Renal pelvis (tissue), 12 donors: ENCODE results near the gene FREM3. TPM values are rescaled to one million over a fixed set of nuclear protein-coding genes. Genes with fewer than 3 reads are reported as not detected.
"Not testable (repeated sequence)": the region's sequence is repeated elsewhere in the genome, so short reads cannot be mapped to it uniquely, and the experiment has no call there.

Source experiments
- DNase-seq: peaks from one replicate; pipeline ENCODE4 v3.0.0-alpha.2; 2013
- long read RNA-seq, 16 experiments: transcript quantifications; one replicate each; lab custom pipeline, GENCODE V29; 2026
- polyA plus RNA-seq, 3 donors: library from polyadenylated mRNA; unstranded; fragments of 120-200 nt; gene quantifications; one replicate each; pipeline ENCODE4 v1.2.1, GENCODE V29; 2013; ENCODE audit not compliant: insufficient read length in 3 of 3

Gene FREM3
- polyA plus RNA-seq: under 1 TPM; 0.07 to 0.19 (median 0.16) TPM
- long read RNA-seq, donor 1: 0 reads
- long read RNA-seq, donor 2: 0 reads
- long read RNA-seq, donor 3: 0 reads
- long read RNA-seq, donor 4: 0 reads
- long read RNA-seq, donor 5: 0 reads
- long read RNA-seq, donor 6: 0 reads
- long read RNA-seq, donor 7: 0 reads
- long read RNA-seq, donor 8: 0 reads
- long read RNA-seq, donor 9: 0 reads
- long read RNA-seq, donor 10: 0 reads
- long read RNA-seq, donor 11: 0 reads
- long read RNA-seq, donor 12: 0 reads
- long read RNA-seq, donor 13: 0 reads
- long read RNA-seq, donor 14: 0 reads
- long read RNA-seq, donor 15: 0 reads
- long read RNA-seq, donor 16: 0 reads

DNA sequence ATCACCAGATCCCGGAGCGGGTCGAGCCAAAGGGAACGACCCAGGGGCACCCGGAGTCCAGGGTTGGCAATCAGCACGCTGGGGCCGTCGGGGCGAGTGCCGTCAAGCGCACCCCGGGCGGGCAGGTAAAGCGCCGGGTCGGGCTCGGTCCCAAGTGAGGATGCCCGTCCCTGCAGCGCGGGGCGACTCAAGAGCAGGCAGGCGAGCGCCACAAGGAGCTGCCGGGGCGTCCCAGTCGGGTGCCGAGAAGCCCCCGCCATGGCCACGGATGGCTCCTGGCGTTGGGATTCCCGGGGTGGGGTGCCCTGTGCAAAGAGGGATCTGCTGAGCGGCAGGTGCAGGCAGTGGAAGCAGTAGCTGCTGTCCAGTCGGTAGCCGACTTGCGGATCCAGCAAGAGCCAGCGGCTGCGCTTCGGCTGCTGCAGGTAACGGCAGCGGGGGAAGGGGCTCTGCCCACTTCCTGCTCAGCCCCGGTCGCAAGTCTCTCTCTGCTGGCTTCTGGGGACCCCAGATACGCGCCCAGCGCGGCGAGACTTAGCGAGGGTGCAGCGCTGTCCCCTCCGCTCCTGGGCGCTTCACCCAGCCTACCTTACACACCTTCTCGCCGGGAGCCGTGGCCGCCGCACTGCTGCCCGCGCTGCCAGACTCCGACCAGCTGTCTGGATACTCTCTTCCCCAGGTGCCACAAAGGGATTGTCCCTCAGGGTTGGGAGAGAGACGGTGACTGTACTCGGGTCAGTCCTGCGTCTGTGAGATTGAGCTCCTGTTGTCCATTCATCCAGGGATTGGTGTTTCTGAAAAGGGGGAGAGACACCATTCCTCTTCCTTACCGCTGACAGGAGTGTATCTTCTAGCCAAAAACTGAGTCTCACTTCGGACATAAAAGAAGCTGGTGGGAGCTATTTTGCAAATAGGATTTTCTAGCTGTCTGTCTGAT lies at the start of gene FREM3:
TSS of gene FREM3 (minus strand) at position 260 of the 937 bp plus-strand sequence. CDS start at position 260, 0 bp downstream.
- peak; percentile 11 for DNase-seq

DNA sequence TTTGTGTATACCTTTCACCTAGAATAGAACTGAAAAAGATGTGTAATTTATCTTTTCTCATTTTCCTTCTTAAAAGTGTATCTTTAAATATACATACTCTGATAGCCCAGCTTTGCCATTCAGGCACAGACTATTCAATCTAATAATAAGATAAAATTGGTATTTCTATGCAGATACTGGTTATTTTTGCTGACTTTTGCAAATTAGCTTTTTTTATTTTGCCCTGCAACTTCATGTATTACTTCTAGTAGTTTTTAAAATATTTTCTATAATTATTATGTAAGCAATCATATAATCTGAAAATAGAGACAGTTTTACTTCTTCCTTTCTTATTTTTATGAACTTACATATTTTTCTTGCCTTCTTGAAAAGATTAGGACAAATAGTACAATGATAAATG lies 45.4 kb upstream of the FREM3 start:
- DNase-seq: no peak

DNA sequence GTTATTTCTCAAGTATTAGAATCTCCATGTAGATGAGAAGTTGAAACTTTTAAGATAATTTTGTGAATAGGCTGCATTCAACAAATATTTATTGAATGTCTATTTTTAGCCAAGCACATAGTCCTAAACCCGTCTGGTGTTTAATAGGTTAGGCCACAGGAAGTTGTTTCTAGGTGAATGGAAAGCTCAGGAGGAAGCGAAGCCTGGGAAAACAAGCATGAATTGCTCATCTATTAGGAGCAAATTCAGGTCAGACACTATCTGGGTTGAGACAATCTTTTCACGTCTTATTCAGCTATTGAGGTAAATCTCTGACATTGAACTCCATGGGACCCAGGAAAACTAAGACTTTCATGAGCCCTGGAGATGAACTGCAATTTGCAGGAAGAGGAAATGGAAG lies 43.1 kb upstream of the FREM3 start:
- DNase-seq: no peak

DNA sequence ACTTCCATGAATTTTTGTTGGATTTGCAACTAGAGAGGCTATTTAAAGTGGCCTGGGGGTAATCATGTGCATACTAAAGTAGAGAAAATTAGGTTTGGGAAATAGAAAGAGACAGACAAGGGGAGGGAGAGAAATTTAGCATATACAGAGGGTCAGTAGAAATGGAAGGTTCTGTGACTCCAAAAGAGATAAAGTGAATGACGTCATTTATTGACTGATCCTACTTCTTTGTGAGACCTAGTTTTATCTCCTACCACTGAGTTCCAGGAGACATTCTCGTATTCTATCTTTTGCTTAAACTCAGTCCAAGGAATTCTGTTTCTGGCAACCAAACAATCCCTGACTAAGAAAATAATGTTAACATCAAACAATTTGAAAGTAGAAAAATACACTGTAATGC lies 42.4 kb upstream of the FREM3 start:
- no peak for DNase-seq

DNA sequence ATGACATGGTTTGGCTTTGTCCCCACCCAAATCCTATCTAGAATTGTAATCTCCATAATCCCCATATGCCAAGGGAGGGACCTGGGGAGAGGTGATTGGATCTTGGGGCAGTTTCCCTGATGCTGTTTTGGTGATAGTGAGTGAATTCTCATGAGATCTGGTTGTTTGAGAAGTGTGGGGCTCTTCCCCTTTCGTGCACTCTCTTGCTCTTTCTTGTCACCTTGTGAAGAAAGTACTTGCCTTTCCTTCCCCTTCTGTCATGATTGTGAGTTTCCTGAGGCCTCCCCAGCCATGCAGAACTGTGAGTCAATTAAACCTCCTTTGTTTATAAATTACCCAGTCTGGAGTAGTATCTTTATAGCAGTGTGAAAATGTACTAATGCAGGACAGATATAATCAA lies 36.4 kb upstream of the FREM3 start:
- DNase-seq: no peak

DNA sequence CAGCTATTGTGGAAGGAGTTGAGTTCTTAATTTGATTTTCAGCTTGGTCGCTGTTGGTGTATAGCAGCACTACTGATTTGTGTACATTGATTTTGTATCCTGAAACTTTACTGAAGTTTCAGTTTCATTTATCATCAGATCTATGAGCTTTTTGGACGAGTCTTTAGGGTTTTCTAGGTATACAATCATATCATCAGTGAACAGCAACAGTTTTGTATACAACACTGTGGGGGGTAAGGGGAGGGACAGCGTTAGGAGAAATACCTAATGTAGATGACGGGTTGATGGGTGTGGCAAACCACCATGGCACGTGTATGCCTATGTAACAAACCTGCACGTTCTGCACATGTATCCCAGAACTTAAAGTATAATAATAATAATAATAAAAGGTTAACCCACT lies 35.6 kb upstream of the FREM3 start:
- DNase-seq: not testable (repeated sequence)

DNA sequence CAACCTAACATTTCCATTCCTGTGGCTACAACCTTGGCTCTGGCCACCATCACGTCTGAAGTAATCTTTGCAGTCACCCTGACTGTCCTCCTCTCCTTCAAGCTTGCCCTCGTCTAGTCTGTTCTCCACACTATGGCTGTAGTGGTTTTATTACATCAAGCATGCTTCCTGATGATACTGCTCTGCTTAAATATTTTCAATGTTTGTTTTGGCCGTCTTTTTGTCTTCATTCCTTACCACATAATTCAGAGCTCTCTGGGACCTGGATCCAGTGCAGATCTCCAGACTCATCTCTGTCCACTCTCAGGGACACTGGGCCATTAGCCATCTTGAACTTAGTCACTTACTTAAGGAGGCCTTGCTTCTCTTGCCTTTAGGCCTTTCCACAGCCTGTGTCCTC lies 27.7 kb upstream of the FREM3 start:
- no peak for DNase-seq

DNA sequence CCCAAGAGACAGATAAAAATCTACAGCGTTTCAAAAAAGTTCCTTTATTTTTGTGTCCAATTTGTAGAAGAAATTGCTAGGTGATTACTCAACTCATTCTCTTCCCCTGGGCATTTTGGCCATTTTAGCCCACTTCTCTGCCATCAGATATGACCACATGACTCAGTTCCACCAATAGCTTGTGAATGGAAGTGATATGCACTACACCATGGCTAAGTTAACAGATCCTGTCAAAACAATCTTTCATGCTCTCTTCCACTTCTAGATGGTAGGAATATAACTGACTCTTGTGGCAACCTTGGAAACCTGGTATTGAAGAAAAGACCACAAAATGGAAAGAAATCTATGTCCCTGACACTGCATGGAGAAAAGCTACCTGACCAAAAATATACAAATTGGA lies 26.2 kb upstream of the FREM3 start:
- no peak for DNase-seq

DNA sequence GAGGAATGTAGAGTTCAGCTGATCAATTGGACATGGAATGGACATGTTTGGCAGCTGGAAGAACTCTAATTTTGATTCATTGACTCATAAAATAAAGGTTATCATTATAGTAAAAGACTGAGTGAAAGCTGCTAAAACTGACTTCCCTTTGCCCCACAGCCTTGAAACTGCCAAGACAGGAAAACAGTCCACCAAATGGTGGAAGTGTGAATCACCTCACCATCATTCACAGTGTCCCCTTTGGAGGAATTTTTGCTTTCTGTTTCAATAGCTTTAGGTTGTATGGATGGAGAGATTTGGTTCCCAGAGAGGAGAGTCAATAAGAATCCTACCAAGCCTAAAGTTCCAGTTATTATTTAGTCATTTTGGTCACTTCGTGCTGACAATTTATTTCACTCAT lies 20.8 kb upstream of the FREM3 start:
- no peak for DNase-seq

DNA sequence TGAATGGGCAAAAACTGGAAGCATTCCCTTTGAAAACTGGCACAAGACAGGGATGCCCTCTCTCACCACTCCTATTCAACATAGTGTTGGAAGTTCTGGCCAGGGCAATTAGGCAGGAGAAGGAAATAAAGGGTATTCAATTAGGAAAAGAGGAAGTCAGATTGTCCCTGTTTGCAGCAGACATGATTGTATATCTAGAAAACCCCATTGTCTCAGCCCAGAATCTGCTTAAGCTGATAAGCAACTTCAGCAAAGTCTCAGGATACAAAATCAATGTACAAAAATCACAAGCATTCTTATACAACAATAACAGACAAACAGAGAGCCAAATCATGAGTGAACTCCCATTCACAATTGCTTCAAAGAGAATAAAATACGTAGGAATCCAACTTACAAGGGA lies 18.3 kb upstream of the FREM3 start:
- DNase-seq: not testable (repeated sequence)

DNA sequence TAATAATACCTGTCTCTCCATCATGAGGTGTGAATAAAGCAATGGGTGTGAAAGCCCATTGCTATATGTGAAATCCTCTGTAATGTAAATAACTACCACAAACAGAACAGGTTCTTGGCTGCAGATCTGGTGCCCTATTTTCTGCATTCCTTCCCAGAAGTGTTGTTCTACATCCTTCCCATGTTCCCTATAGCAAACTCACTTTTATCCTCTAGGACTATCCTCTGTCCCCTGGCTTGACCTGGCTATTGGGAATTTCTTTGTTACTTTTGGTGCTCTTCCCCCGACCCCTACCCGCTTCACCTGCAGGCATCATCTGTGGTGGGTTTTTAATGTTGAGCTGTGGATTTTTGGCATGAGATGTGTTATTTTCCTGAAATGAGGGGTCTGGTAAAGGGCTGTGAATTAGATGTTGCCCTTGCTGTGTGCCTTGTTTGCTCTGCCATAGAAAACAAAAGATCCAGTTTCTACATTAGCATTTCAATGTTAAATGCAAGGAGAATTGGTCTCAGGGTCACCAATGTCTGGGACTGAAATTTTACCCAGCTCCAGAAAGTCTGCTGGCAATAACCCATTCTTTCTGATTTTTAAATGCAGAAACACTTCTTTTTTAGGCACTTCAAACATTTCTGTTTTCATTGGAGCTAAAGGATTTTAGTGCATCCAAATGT lies 13.6 kb upstream of the FREM3 start:
- DNase-seq: no peak

DNA sequence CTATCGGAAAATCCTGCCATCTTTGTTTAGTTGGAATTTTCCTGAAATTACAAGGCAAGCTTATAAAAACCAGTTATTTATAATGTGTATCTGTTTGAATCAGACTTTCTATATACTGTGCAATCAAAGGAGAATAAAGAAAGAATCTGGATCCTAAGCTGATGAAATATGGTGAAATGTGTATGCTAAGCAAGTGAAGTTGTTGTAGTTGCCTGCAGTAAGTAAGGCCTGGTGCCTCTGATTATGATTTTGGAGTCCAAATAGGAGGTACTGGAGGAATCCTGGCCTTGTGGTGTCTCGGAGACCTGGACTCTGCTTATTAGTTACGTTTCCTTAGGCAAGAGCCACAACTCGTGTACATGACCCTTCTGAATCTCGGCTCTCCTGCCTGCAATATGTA lies 13.1 kb upstream of the FREM3 start:
- no peak for DNase-seq

DNA sequence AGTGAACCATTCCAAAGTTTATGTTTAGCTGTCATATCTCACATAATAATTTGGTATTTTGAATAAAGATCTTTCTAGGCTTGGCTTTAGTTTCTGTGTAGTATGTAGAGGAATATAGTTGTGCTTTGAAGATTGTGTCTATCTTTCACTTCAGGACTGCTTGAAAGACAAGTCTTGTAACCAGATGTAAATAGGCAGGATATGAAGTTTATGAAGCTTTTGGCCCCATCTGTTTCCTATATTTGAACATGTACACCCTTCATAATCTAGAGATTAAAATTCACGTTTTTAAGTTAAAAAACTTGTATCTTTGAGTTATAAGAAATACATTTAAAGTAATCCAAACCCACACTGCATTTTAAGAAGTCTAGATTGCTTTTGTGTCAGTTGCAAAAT lies 11.7 kb upstream of the FREM3 start:
- DNase-seq: no peak

DNA sequence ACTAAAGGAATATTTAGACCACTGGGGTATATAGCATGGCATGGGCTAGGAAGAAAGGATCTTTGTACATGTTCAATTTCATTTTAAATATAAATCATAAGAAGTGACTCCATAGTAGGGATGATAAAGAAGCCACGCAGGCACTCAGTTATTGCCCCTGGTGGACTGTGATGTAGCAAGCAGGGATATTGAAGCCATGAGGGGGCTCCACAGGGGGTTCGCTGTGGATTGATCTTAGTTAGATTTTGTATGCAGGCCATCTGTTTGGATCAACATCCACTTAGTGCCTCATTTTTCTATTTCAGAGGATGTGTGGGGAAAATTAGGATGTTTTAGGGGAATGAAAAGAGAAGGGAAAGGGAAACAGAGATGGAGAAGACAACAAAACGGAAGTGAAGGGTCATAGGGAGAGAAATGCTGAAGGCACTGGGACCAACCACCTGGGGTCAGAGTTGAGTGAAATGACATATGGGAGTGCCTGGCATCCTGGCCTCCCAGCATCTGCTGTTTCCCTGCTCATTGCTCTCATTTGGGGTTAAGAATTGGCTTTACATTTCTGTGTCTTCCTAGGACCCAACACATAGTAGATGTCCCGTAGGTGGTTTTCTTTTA lies 11.2 kb upstream of the FREM3 start:
- no peak for DNase-seq

DNA sequence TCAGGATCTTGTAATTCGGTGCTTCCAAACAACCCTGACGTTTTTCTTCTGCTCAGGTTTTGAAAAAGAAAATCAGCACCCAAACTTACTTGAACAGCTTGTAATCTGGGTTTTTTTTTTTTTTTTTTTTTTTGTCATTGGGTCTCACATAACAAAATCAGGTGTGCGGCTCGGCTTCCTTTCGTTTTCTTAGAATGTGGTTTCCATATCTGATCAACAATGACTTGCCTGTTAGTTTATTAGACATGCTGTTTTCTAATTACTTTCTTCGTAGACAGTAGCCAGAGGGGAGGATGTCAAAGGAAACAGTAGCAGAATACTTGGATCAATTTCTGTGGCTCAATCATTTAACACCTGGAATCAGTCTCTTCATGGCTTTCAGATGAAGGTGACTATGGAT lies 890 bp upstream of the FREM3 start:
- DNase-seq: peak; percentile 1

DNA sequence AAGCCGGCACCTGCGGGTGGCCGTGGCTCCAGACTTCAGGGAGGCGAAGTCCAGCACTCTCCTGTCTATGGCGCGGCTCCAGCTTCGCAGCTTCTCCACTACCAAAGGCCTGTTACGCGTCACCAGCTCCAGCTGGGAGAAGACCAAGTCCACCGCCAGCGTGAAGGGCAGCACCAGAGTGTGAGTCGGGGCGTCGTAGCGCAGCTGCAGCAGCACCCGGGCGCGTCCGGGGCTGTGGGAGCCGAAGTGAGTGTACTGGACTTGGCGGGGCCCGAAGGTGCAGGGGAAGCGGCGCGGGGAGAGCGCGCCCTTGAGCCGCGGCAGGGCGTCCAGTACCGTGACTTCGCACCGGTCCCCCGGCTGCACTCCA lies 444 bp downstream of the FREM3 start:
- DNase-seq: peak; percentile 43

DNA sequence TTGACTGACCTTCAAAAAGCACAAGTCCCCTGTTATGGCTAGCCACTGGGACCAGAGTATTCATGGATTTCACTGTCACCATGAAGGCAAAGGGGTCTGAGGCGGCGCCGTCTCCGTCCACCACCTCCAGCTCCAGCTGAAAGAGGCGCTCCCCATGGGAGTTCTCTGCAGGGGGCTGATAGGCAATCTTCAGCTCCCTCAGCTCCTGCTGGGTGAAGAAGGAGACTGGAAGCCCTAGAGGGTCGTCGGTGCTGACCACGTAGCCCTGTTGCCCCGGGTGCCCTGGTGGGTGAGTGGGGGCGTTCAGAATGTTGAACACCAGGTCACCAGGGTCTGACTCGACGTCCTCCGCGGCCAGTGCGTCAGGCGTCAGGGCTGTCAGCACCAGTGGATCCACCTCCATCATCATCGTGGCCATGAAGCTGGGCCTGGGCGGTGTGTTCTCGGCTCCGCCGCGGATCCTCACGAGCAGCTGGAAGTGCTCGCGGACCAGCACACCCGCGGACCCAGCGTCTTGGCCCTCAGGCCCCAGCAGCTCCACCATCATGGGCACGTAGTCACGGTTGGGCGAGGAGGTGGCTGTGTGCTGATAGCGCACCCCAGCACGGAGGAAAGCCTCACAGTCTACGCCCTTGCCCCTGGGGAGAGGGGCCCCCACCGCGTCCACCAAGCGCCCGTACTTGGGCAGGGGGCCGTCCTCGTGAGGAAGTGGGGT lies 987 bp downstream of the FREM3 start:
- no peak for DNase-seq

DNA sequence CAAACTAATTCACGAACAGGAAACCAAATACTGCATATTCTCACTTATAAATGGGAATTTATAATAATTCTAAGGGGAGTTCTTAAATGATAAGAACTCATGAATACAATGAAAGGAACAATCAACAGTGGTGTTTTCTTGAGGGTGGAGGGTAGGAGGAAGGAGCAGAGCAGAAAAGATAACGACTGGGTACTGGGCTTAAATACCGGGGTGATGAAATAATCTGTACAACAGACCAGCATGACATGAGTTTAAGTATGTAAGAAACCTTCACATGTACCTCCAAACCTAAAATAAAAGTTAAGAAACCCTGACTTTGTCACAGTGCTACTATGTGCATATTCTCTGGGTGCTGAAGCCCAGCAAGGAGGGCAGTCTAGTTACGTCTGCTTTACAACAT lies 6.6 kb downstream of the FREM3 start:
- no peak for DNase-seq

DNA sequence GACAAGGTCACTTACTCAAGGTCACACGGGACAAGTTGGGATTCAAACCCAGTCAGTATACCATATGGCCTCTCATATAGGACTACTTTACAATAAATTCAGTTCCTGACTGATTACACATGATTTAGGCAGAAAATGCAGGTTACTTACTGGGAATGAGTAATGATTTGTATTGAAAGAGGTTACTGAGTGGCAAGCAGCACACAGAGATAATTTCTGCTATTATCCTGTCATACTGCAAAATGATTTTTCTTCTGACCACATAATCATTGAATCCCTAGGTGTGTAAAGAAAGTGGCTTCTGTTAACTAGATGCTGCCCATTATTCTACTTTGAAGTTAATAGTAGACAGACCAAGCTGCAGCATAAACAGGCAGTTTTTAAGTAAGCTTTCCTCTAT lies 8.2 kb downstream of the FREM3 start:
- DNase-seq: no peak

DNA sequence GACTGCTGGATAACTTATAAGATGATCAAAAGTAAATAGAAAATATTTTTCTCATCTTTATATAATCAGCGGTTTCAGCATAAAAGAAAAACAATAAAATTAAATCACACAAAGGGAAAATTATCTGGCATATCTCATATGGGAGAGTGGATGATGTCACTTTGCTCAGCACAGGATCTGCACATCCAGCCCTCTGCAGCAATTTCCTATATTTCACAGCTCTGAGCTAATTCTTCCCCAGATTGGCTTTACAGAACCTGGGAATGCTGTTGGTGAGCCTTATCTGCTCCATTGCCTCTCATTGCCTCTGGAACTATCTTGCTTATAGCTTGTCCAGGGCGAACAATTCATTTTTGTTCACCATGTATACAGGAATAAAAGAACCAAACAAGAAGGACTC lies 21.0 kb downstream of the FREM3 start:
- no peak for DNase-seq

DNA sequence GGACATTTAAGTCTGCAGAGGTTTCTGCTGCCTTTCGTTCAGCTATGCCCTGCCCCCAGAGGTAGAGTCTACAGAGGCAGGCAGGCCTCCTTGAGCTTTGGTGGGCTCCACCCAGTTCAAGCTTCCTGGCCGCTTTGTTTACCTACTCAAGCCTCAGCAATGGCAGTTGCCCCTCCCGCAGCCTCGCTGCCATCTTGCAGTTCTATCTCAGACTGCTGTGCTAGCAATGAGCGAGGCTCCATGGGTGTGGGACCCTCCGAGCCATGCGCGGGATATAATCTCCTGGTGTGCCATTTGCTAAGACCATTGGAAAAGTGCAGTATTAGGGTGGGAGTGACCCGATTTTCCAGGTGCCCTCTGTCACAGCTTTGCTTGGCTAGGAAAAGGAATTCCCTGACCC lies 26.8 kb downstream of the FREM3 start:
- not testable (repeated sequence) for DNase-seq
